ENCODE data around the gene NEO1. TPM values are rescaled to one million over a fixed set of nuclear protein-coding genes. Genes with fewer than 3 reads are reported as not detected.

NEO1 gene
- total RNA-seq, 2 donors from 2014 or later: 7.0 to 8.1 TPM

DNA sequence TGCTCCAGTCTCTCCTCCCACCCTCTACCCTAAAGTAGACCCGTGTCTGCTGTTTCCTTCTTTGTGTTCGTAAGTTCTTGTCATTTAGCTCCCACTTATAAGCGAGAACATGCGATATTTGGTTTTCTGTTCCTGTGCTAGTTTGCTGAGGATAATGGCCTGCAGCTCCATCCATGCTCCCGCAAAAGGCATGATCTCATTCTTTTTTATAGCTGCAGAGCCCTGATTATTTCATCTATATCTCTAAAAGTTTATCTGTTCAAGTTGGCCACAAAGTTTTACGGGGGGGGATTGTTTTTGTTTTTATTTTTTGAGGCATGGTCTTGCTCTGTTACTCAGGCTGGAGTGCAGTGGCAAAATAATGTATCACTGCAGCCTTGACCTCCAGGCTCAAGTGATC is 4.4 kb upstream of the NEO1 start:
- H3K4me3 Mint-ChIP-seq: no peak overlapping the region
- ATAC-seq (replicated peaks in 1 of 2) (no peak), DNase-seq (no peak)
- peaks cover 25% of the 10 kb centered on the region for H3K27me3 Mint-ChIP-seq (ENCODE audit: low read depth)
- H3K27ac Mint-ChIP-seq: no peak overlapping the region
- no peaks in the 10 kb centered on the region for H3K36me3 Mint-ChIP-seq (ENCODE audit: insufficient read depth in 2 of 2)
- peaks cover under 1% of the 10 kb centered on the region for H3K4me1 Mint-ChIP-seq (ENCODE audit: low read depth)
- no peaks in the 10 kb centered on the region for H3K9me3 Mint-ChIP-seq

GRCh38 chr15:73048624-73049295 is 3.5 kb upstream of the NEO1 start:
- H3K4me1 Mint-ChIP-seq (ENCODE audit: low read depth): peaks cover 6% of the 10 kb centered on the region
- H3K27me3 Mint-ChIP-seq (ENCODE audit: low read depth): peaks cover 25% of the 10 kb centered on the region
- H3K27ac Mint-ChIP-seq: peak overlapping the region; percentile 0
- DNase-seq (no peak), ATAC-seq (replicated peaks in 1 of 2) (no peak)
- no peak overlapping the region for H3K4me3 Mint-ChIP-seq
- no peaks in the 10 kb centered on the region for H3K9me3 Mint-ChIP-seq
- H3K36me3 Mint-ChIP-seq (ENCODE audit: insufficient read depth in 2 of 2): no peaks in the 10 kb centered on the region

GRCh38 chr15:73049564-73050215 is 2.6 kb upstream of the NEO1 start:
- no peaks in the 10 kb centered on the region for H3K9me3 Mint-ChIP-seq
- H3K4me1 Mint-ChIP-seq (ENCODE audit: low read depth): peaks cover 6% of the 10 kb centered on the region
- H3K27me3 Mint-ChIP-seq (ENCODE audit: low read depth): peaks cover 25% of the 10 kb centered on the region
- DNase-seq: no peak
- H3K36me3 Mint-ChIP-seq (ENCODE audit: insufficient read depth in 2 of 2): no peaks in the 10 kb centered on the region
- ATAC-seq (replicated peaks in 1 of 2): no peak
- H3K4me3 Mint-ChIP-seq: no peak overlapping the region
- H3K27ac Mint-ChIP-seq: no peak overlapping the region

GRCh38 chr15:73050561-73051295 is 1.5 kb upstream of the NEO1 start:
- Mint-ChIP-seq H3K4me1 (ENCODE audit: low read depth) (peaks cover 6% of the 10 kb centered on the region), H3K9me3 (no peaks in the 10 kb centered on the region), H3K27ac (no peak overlapping the region), H3K4me3 (peak overlapping the region; percentile 74 to 83), H3K36me3 (ENCODE audit: insufficient read depth in 2 of 2) (no peaks in the 10 kb centered on the region), H3K27me3 (ENCODE audit: low read depth) (peaks cover 25% of the 10 kb centered on the region)
- ATAC-seq (replicated peaks in 1 of 2) (no peak), DNase-seq (no peak)

- H3K9me3 Mint-ChIP-seq: no peaks in the 10 kb centered on the region
- no peak overlapping the region for H3K27ac Mint-ChIP-seq
- DNase-seq (no peak), ATAC-seq (replicated peaks in 1 of 2) (peak; percentile 31 to 36)
- H3K4me3 Mint-ChIP-seq: peak overlapping the region; percentile 74 to 83
- H3K4me1 Mint-ChIP-seq (ENCODE audit: low read depth): peaks cover 6% of the 10 kb centered on the region
- no peaks in the 10 kb centered on the region for H3K36me3 Mint-ChIP-seq (ENCODE audit: insufficient read depth in 2 of 2)
- peaks cover 25% of the 10 kb centered on the region for H3K27me3 Mint-ChIP-seq (ENCODE audit: low read depth)
These were observed 864 bp upstream of the NEO1 start for GRCh38 chr15:73051391-73051806.

DNA sequence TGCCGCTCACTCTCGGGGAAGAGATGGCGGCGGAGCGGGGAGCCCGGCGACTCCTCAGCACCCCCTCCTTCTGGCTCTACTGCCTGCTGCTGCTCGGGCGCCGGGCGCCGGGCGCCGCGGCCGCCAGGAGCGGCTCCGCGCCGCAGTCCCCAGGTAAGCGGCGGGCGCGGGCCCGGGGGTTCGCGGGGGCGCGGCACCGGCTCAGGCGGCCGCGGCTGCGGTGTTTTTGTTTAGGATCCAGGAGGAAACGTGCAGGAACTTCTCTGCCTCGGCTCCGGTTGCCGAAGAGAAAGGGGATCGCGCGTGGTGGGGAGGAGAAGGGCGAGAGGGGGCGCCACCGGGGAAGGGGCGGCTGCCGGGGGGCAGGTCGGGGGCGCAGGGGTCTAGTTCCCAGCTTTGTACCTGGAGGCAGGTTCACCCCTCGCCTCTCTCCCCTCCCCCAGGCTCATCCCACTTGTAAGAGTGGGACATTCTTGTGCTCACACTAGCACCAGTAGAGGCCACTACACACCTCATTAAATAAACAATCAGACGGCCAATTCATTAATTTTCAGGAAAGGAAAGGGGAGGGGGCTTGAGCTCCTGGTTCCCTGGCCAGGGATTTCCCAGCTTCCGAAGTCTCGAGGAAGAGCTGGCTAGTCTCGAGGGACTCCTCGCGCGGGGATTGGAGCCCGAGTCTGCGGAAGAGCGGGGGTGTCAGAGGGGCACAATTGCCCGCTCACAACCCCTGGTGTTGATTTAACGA is 562 bp downstream of the NEO1 start:
- ATAC-seq (replicated peaks in 1 of 2) (peak; percentile 42 to 61), DNase-seq (peak; percentile 26 to 27)
- Mint-ChIP-seq H3K4me3 (peak overlapping the region; percentile 87 to 90), H3K4me1 (ENCODE audit: low read depth) (peaks cover 6% of the 10 kb centered on the region), H3K27ac (no peak overlapping the region), H3K9me3 (no peaks in the 10 kb centered on the region), H3K36me3 (ENCODE audit: insufficient read depth in 2 of 2) (no peaks in the 10 kb centered on the region), H3K27me3 (ENCODE audit: low read depth) (peaks cover 25% of the 10 kb centered on the region)

DNA sequence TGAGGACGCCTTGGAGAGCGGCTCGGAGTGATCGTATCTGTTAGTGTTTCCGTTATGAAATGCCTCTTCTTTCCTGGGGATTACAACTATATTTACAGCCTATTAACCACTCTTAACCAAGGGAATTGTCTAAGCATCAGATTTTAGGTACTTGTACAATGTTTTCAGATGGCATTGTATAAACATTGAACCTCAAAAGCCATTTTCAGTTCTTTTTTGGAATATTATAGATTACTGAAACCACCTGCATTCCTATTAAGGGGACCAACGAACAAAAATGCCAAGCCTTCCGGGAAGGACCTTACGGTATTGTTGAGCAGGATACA is 1.1 kb downstream of the NEO1 start:
- ATAC-seq (replicated peaks in 1 of 2): no peak
- Mint-ChIP-seq H3K27me3 (ENCODE audit: low read depth) (peaks cover 30% of the 10 kb centered on the region), H3K4me1 (ENCODE audit: low read depth) (peaks cover 6% of the 10 kb centered on the region), H3K9me3 (no peaks in the 10 kb centered on the region), H3K27ac (no peak overlapping the region), H3K4me3 (peak overlapping the region; percentile 87 to 90), H3K36me3 (ENCODE audit: insufficient read depth in 2 of 2) (no peaks in the 10 kb centered on the region)
- no peak for DNase-seq

GRCh38 chr15:73054417-73054953 is 2.2 kb downstream of the NEO1 start:
- Mint-ChIP-seq H3K27me3 (ENCODE audit: low read depth) (peaks cover 25% of the 10 kb centered on the region), H3K4me3 (no peak overlapping the region), H3K9me3 (no peaks in the 10 kb centered on the region), H3K27ac (no peak overlapping the region), H3K4me1 (ENCODE audit: low read depth) (peaks cover 6% of the 10 kb centered on the region), H3K36me3 (ENCODE audit: insufficient read depth in 2 of 2) (no peaks in the 10 kb centered on the region)
- ATAC-seq (replicated peaks in 1 of 2) (no peak), DNase-seq (no peak)

DNA sequence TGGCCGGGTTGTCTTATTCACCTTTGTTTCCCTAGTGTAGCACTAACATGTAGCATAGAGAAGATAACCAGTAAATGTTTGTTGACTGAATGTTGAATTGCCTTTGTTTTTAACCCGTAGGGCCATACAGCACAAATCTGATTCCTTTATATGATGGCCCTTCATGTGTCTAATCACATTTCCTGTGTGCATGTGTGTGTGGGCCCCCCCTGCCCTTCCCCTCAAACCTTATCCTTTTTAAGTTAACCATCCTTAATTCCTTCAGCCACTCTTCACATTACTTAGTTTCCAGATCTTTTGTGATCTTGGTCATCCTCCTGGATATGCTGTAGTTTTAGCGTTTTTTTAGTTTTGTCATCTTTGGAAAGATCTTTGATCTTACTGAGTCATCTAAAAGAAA is 4.2 kb downstream of the NEO1 start:
- H3K4me3 Mint-ChIP-seq: no peak overlapping the region
- H3K36me3 Mint-ChIP-seq (ENCODE audit: insufficient read depth in 2 of 2): no peaks in the 10 kb centered on the region
- H3K27me3 Mint-ChIP-seq (ENCODE audit: low read depth): peaks cover 15% of the 10 kb centered on the region
- peaks cover 6% of the 10 kb centered on the region for H3K4me1 Mint-ChIP-seq (ENCODE audit: low read depth)
- DNase-seq (no peak), ATAC-seq (replicated peaks in 1 of 2) (no peak)
- no peaks in the 10 kb centered on the region for H3K9me3 Mint-ChIP-seq
- no peak overlapping the region for H3K27ac Mint-ChIP-seq

DNA sequence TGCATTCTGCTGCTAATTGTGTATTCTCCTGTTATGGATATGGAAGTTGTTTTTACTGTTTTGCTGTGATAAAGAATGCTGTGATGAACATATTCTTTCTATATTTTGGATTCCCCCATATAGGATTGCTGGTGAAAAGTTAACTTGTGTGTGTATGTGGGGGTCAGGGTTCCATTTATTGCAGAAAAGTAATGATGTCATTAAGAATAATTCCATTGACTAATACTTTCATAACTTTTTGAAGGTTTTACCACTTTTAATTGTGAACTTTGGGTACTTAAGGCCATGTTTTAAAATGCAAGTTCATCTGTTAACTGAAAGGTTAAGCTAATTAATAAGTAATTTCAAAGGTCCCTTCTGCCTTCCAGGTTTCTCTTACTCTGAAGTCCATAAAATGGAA is 6.2 kb downstream of the NEO1 start:
- H3K4me3 Mint-ChIP-seq: no peak overlapping the region
- H3K27ac Mint-ChIP-seq: no peak overlapping the region
- peaks cover 27% of the 10 kb centered on the region for H3K27me3 Mint-ChIP-seq (ENCODE audit: low read depth)
- no peaks in the 10 kb centered on the region for H3K4me1 Mint-ChIP-seq (ENCODE audit: low read depth)
- ATAC-seq (replicated peaks in 1 of 2) (no peak), DNase-seq (no peak)
- no peaks in the 10 kb centered on the region for H3K36me3 Mint-ChIP-seq (ENCODE audit: insufficient read depth in 2 of 2)
- no peaks in the 10 kb centered on the region for H3K9me3 Mint-ChIP-seq

GRCh38 chr15:73065114-73065513 is 12.9 kb downstream of the NEO1 start:
- Mint-ChIP-seq H3K36me3 (ENCODE audit: insufficient read depth in 2 of 2) (no peaks in the 10 kb centered on the region), H3K27ac (peak overlapping the region; percentile 85), H3K4me1 (ENCODE audit: low read depth) (no peaks in the 10 kb centered on the region), H3K9me3 (no peaks in the 10 kb centered on the region), H3K27me3 (ENCODE audit: low read depth) (peaks cover 17% of the 10 kb centered on the region), H3K4me3 (no peak overlapping the region)
- ATAC-seq (replicated peaks in 1 of 2): no peak
- DNase-seq: no peak

- H3K4me1 Mint-ChIP-seq (ENCODE audit: low read depth): no peaks in the 10 kb centered on the region
These were observed 16.8 kb downstream of the NEO1 start for GRCh38 chr15:73069109-73069508.

GRCh38 chr15:73072894-73073293 is 20.6 kb downstream of the NEO1 start:
- peaks cover 5% of the 10 kb centered on the region for H3K27me3 Mint-ChIP-seq (ENCODE audit: low read depth)
- H3K36me3 Mint-ChIP-seq (ENCODE audit: insufficient read depth in 2 of 2): no peaks in the 10 kb centered on the region
- DNase-seq: no peak

More at GRCh38 chr15:73069109-73069508, 16.8 kb downstream of the NEO1 start:
- Mint-ChIP-seq H3K36me3 (ENCODE audit: insufficient read depth in 2 of 2) (no peaks in the 10 kb centered on the region), H3K9me3 (no peaks in the 10 kb centered on the region), H3K27me3 (ENCODE audit: low read depth) (no peaks in the 10 kb centered on the region), H3K4me3 (no peak overlapping the region), H3K27ac (no peak overlapping the region)
- DNase-seq (no peak), ATAC-seq (replicated peaks in 1 of 2) (no peak)

More at GRCh38 chr15:73072894-73073293, 20.6 kb downstream of the NEO1 start:
- Mint-ChIP-seq H3K9me3 (no peaks in the 10 kb centered on the region), H3K4me1 (ENCODE audit: low read depth) (no peaks in the 10 kb centered on the region), H3K27ac (no peak overlapping the region), H3K4me3 (no peak overlapping the region)
- ATAC-seq (replicated peaks in 1 of 2): no peak
